Activated CD8-positive, alpha-beta T cell treated with anti-CD3 and anti-CD28 coated beads for 36 hours (primary cell): ENCODE data around the gene RIOK2. TPM values are rescaled to one million over a fixed set of nuclear protein-coding genes. Genes with fewer than 3 reads are reported as not detected.

Experiments used
- ATAC-seq: fragments of 200-7000 bp; cut with Tn5 transposase; one replicate; pipeline ENCODE4 v1.10.0; 2021; ENCODE audit warnings: mild to moderate bottlenecking, moderate library complexity
- CTCF ChIA-PET: fragments of 350-600 bp; sonication (Branson Sonifier 250); formaldehyde crosslinking; loops from one replicate; lab custom pipeline; 2021; ENCODE audit warnings: antibody characterized with exemption; lab: Charles Lee
- POLR2A ChIA-PET: fragments of 350-600 bp; sonication (Branson Sonifier 250); formaldehyde crosslinking; loops from one replicate; lab custom pipeline; 2021; ENCODE audit warnings: antibody characterized with exemption; lab: Charles Lee
- DNase-seq: peaks from one replicate; pipeline ENCODE4 v3.0.0-alpha.2; 2020
- H3K27ac Mint-ChIP-seq: one replicate; pipeline ENCODE4 v1.8.0; 2021; ENCODE audit warnings: mild to moderate bottlenecking, mixed read lengths
- H3K27me3 Mint-ChIP-seq: one replicate; pipeline ENCODE4 v1.8.0; 2021; ENCODE audit warnings: mixed read lengths
- H3K36me3 Mint-ChIP-seq: one replicate; pipeline ENCODE4 v1.8.0; 2021; ENCODE audit warnings: low read depth, mixed read lengths
- H3K4me1 Mint-ChIP-seq: one replicate; pipeline ENCODE4 v1.8.0; 2021; ENCODE audit warnings: low read depth, mixed read lengths
- H3K4me3 Mint-ChIP-seq: one replicate; pipeline ENCODE4 v1.8.0; 2021; ENCODE audit warnings: mild to moderate bottlenecking, moderate library complexity, mixed read lengths
- H3K9me3 Mint-ChIP-seq: one replicate; pipeline ENCODE4 v1.8.0; 2021; ENCODE audit warnings: mixed read lengths
- intact Hi-C: fragments of 100-400 bp; cut with micrococcal nuclease; formaldehyde crosslinking; loops from one replicate; pipeline ENCODE4 v1.10.0; 2022
- total RNA-seq, 2 experiments: library from RNA; stranded (reverse); gene quantifications; one replicate each; pipeline ENCODE4 v1.2.3, GENCODE V29; 2021
- TF ChIP-seq, protein P1 (sequence below): fragments of 200-600 bp; IDR thresholded peaks from one replicate; pipeline ENCODE4 v1.8.0; 2022; ENCODE audit warnings: antibody characterized with exemption, mild to moderate bottlenecking

Gene RIOK2
- total RNA-seq, 2 experiments from 2014 or later, result 31.7 to 33.1 TPM

DNA sequence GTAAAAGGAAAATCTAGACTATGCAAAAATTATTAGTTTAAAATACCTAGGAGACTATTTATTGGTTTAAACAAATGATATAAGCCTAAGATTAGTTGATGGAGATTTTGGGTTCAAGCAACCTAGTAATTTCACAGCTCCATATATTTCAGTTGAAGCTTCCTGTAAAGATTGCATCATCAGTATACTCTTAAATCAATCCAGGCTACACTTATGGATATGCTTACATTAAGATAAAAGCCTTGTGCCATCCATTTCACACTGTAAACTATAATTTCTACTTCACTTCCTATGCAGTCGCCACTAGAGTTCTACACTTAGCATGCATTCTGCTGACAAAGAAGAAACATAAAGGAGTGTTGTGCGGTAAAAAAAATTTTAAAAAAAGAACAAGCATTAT, 33.3 kb downstream of the RIOK2 start:
- intact Hi-C loops, result no loop called here
- Mint-ChIP-seq H3K27me3 (no peaks in the 10 kb centered on the region), H3K36me3 (no peaks in the 10 kb centered on the region), H3K4me3 (no peak overlapping the region), H3K4me1 (no peaks in the 10 kb centered on the region), H3K27ac (no peak overlapping the region), H3K9me3 (peaks cover 1% of the 10 kb centered on the region)
- CTCF ChIA-PET, result interaction anchor here (1.2 to 8.8 kb wide), 7 partner anchors 9 to 465 kb away, joined by 3 to 83 read pairs (median 3); no protein-coding TSS in a partner anchor
- POLR2A ChIA-PET, result interaction anchor here (1.6 kb wide), 1 partner anchor 10 kb away, joined by 4 read pairs; no protein-coding TSS in a partner anchor
- TF ChIP-seq, protein P1, sequence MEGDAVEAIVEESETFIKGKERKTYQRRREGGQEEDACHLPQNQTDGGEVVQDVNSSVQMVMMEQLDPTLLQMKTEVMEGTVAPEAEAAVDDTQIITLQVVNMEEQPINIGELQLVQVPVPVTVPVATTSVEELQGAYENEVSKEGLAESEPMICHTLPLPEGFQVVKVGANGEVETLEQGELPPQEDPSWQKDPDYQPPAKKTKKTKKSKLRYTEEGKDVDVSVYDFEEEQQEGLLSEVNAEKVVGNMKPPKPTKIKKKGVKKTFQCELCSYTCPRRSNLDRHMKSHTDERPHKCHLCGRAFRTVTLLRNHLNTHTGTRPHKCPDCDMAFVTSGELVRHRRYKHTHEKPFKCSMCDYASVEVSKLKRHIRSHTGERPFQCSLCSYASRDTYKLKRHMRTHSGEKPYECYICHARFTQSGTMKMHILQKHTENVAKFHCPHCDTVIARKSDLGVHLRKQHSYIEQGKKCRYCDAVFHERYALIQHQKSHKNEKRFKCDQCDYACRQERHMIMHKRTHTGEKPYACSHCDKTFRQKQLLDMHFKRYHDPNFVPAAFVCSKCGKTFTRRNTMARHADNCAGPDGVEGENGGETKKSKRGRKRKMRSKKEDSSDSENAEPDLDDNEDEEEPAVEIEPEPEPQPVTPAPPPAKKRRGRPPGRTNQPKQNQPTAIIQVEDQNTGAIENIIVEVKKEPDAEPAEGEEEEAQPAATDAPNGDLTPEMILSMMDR, result no peak
- no peak for DNase-seq
- ATAC-seq, result no peak

DNA sequence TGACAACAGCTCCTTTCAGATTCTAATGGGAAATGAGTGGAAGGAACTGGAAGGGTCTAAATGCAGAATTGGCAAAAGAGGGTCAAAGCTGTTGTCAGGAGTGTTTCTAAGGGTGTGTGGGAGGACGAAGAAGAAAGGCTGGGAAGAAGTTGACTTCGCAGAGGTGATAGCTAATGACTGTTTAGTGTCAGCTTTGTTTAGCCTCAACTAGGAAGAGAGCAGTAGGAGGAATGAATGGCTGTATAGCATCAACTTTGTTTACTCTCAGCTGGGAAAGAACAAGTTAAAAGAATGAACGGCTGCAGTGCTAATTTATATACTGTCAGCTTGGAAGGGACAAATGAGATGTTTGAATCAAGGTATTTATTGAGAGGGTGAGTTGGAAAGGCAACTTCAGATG, 34.8 kb downstream of the RIOK2 start:
- no peaks in the 10 kb centered on the region for H3K4me1 Mint-ChIP-seq
- no peak for ATAC-seq
- TF ChIP-seq, protein P1, result no peak
- DNase-seq, result no peak
- no peaks in the 10 kb centered on the region for H3K9me3 Mint-ChIP-seq
- intact Hi-C loops, result no loop called here
- ChIA-PET CTCF (interaction anchor here (0.9 to 8.8 kb wide), 6 partner anchors 9 to 396 kb away, joined by 3 to 83 read pairs (median 5); no protein-coding TSS in a partner anchor), POLR2A (no interaction called here)
- no peak overlapping the region for H3K27ac Mint-ChIP-seq
- no peaks in the 10 kb centered on the region for H3K36me3 Mint-ChIP-seq
- H3K4me3 Mint-ChIP-seq, result no peak overlapping the region
- no peaks in the 10 kb centered on the region for H3K27me3 Mint-ChIP-seq

DNA sequence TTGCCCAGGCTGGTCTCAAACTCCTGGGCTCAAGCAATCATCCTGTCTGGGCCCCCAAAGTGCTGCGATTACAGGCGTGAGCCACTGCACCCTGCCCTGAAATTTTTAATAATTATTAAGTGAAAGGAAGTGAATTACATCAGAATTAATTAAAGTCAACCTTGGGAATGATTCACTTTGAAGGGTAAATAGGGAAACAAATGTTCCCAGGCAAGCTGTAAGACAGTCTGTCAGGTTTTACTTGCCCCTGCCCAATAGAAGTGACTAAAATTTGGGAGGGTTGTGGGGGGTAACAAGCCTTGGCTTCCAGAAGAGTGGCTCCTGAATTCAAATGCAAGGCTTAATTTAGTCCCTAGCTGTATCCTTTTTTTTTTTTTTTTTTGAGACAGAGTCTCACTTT, 39.3 kb downstream of the RIOK2 start:
- Mint-ChIP-seq H3K4me3 (no peak overlapping the region), H3K36me3 (no peaks in the 10 kb centered on the region), H3K27me3 (peaks cover 8% of the 10 kb centered on the region), H3K9me3 (no peaks in the 10 kb centered on the region), H3K27ac (no peak overlapping the region), H3K4me1 (no peaks in the 10 kb centered on the region)
- DNase-seq (no peak), ATAC-seq (no peak)
- intact Hi-C loops, result loop anchor here (2.0 to 5.0 kb wide), 2 partner anchors 147 to 271 kb away; no protein-coding TSS in a partner anchor
- TF ChIP-seq, protein P1, result no peak
- POLR2A ChIA-PET, result interaction anchor here (0.6 kb wide), 1 partner anchor 81 kb away, joined by 3 read pairs; no protein-coding TSS in a partner anchor
- CTCF ChIA-PET, result interaction anchor here (1.2 to 2.8 kb wide), 6 partner anchors 10 to 350 kb away, joined by 3 to 34 read pairs (median 16); no protein-coding TSS in a partner anchor

DNA sequence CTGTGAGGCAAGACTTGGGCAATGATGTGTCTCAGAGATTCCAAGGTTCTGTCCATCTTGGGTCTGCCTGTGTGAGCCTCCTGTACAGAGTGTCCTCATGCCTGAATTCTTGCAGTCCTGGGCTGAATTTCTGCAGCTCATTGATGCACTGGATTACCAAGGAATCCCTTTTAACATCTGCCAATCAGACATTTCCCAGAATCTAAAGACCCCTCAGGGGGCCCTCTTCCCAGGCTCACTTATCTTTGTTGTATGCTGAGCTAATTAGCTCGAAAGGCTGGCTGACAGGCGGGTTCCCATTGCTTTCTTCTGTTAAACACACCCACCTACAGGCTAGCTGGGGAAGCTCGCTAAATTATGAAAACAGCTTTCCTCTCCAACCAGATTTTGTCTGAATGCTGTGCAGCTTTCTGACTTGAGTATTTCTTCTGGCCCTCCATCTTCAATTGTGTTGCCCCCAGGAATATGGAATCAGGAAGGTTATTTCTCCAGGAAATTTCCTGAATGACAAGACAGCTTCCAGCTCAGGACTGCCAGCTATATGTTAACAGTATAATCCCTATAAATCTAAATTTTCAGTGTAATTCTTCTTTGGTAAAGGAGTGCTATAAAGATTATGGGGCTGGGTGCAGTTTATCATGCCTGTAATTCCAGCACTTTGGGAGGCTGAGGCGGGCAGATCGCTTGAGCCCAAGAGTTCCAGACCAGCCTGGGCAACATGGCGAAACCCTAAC, 40.4 kb downstream of the RIOK2 start, which contains the start of gene LIX1:
Gene LIX1 (minus strand): TSS at position 91 of the 734 bp plus-strand sequence. CDS start 35 bp downstream, at position 56.
- intact Hi-C loops, result loop anchor here (2.0 to 5.0 kb wide), 2 partner anchors 146 to 270 kb away; no protein-coding TSS in a partner anchor
- ChIA-PET POLR2A (interaction anchor here (1.2 kb wide), 1 partner anchor 47 kb away, joined by 5 read pairs; no protein-coding TSS in a partner anchor), CTCF (interaction anchor here (0.8 to 2.8 kb wide), 31 partner anchors 9 to 396 kb away, joined by 3 to 34 read pairs (median 5); no protein-coding TSS in a partner anchor)
- H3K27ac Mint-ChIP-seq, result no peak within 1 kb of the TSS
- peaks cover 8% of the 10 kb centered on the region for H3K27me3 Mint-ChIP-seq
- ATAC-seq, result peak; percentile 86
- peak; percentile 57 for DNase-seq
- H3K4me3 Mint-ChIP-seq, result no peak within 1 kb of the TSS
- no peaks in the 10 kb centered on the region for H3K9me3 Mint-ChIP-seq
- TF ChIP-seq, protein P1, result peak; percentile 63
- H3K36me3 Mint-ChIP-seq, result no peaks in the 10 kb centered on the region
- H3K4me1 Mint-ChIP-seq, result no peaks in the 10 kb centered on the region
